ENCODE results near the gene CFAP57.

CFAP57 gene

DNA sequence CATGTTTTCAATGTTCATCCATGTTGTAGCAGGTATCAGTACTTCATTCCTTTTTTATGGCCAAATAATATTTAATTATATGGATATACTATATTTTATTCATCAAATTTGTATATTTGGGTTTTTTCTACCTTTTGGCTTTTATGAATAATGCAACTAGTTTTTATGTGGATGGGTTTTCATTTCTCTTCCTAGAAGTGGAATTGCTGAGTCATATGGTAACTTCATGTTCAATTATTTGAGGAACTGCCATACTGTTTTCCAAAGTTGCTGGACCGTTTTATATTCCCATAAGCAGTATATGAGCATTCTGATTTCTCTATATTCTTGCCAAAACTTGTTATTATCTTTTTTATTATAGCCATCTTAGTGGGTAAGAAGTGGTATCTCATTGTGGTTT is 16.0 kb downstream of the CFAP57 start:
- TF ChIP-seq, protein P1, sequence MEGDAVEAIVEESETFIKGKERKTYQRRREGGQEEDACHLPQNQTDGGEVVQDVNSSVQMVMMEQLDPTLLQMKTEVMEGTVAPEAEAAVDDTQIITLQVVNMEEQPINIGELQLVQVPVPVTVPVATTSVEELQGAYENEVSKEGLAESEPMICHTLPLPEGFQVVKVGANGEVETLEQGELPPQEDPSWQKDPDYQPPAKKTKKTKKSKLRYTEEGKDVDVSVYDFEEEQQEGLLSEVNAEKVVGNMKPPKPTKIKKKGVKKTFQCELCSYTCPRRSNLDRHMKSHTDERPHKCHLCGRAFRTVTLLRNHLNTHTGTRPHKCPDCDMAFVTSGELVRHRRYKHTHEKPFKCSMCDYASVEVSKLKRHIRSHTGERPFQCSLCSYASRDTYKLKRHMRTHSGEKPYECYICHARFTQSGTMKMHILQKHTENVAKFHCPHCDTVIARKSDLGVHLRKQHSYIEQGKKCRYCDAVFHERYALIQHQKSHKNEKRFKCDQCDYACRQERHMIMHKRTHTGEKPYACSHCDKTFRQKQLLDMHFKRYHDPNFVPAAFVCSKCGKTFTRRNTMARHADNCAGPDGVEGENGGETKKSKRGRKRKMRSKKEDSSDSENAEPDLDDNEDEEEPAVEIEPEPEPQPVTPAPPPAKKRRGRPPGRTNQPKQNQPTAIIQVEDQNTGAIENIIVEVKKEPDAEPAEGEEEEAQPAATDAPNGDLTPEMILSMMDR (conservative IDR thresholded peaks at IDR 0.05; ENCODE audit: control insufficient read depth, insufficient read depth, low read depth, low read length) = no peak
- DNase-seq (ENCODE audit: low read depth) = no peak
- no peak overlapping the region for H3K4me3 ChIP-seq (ENCODE audit: control insufficient read depth, low read depth, low read length)

- TF ChIP-seq, protein P1 (conservative IDR thresholded peaks at IDR 0.05; ENCODE audit: control insufficient read depth, insufficient read depth, low read depth, low read length) = no peak
- H3K4me3 ChIP-seq (ENCODE audit: control insufficient read depth, low read depth, low read length) = no peak overlapping the region
- DNase-seq (ENCODE audit: low read depth) = no peak
Measured at GRCh38 chr1:43194509-43194908, 22.4 kb downstream of the CFAP57 start.

DNA sequence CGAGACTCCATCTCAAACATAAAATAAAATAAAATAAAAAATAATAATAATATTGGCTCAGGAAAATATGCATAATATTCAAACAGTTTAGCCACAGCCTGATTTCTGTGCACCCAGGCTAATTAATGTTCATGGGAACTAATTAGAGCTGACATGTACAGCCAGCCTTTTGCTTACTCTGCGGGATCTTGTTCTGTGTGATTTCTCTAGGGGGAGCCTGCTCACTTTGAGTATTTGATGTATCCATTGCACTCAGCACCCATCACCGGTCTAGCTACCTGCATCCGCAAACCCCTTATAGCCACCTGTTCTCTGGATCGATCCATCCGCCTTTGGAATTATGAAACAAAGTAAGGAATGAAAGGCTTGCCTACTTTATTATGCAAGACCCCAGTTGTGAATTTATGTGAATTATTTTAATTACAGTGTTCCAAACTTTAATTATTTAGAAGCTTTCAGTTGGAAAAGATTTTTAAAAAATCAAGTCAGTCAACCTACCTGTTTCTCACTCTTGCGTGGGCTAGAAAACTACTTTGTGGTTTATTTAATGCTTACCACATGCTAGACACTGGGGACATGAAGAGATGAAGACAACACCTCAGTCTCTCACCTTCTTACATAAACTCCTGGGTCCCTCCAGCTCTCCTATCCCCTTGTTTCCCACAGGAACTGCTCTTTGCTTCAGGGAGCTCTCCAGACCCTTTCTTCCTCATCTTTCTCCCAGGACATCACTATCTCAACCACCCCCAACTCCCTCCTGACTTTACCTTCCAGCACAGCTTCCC is 25.4 kb downstream of the CFAP57 start:
- no peak for DNase-seq (ENCODE audit: low read depth)
- H3K4me3 ChIP-seq (ENCODE audit: control insufficient read depth, low read depth, low read length) = no peak overlapping the region
- TF ChIP-seq, protein P1 (conservative IDR thresholded peaks at IDR 0.05; ENCODE audit: control insufficient read depth, insufficient read depth, low read depth, low read length) = no peak

GRCh38 chr1:43199093-43199726 is 27.1 kb downstream of the CFAP57 start:
- no peak overlapping the region for H3K4me3 ChIP-seq (ENCODE audit: control insufficient read depth, low read depth, low read length)
- no peak for DNase-seq (ENCODE audit: low read depth)
- TF ChIP-seq, protein P1 (conservative IDR thresholded peaks at IDR 0.05; ENCODE audit: control insufficient read depth, insufficient read depth, low read depth, low read length) = no peak

DNA sequence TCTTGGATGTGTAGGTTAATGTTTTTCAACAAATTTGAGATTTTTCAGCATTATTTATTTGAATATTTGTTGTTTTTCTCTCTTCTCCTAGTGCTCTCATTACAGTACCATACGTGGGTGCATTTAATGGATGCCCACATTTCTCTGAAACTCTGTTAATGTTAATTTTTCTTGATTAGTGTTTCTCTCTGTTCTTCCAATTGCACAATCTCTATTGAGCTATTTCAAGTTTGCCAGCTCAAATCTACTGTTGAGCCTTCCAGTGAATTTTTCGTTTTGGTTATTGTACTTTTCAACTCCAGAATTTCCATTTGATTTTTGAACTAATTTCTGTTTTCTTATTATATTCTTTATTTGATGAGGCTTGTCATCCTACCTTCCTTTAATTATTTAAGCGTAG is 31.7 kb downstream of the CFAP57 start:
- no peak for DNase-seq (ENCODE audit: low read depth)
- TF ChIP-seq, protein P1 (conservative IDR thresholded peaks at IDR 0.05; ENCODE audit: control insufficient read depth, insufficient read depth, low read depth, low read length) = no peak
- no peak overlapping the region for H3K4me3 ChIP-seq (ENCODE audit: control insufficient read depth, low read depth, low read length)

- DNase-seq (ENCODE audit: low read depth) = no peak
- TF ChIP-seq, protein P1 (conservative IDR thresholded peaks at IDR 0.05; ENCODE audit: control insufficient read depth, insufficient read depth, low read depth, low read length) = no peak
- no peak overlapping the region for H3K4me3 ChIP-seq (ENCODE audit: control insufficient read depth, low read depth, low read length)
Measured at GRCh38 chr1:43204394-43204793, 32.3 kb downstream of the CFAP57 start.

All from fibroblast of mammary gland (primary cell).